ENCODE data around the gene POU2AF2. TPM values are rescaled to one million over a fixed set of nuclear protein-coding genes. Genes with fewer than 3 reads are reported as not detected.

Gene POU2AF2
- total RNA-seq, 1 experiment from 2014 or later, result not detected

DNA sequence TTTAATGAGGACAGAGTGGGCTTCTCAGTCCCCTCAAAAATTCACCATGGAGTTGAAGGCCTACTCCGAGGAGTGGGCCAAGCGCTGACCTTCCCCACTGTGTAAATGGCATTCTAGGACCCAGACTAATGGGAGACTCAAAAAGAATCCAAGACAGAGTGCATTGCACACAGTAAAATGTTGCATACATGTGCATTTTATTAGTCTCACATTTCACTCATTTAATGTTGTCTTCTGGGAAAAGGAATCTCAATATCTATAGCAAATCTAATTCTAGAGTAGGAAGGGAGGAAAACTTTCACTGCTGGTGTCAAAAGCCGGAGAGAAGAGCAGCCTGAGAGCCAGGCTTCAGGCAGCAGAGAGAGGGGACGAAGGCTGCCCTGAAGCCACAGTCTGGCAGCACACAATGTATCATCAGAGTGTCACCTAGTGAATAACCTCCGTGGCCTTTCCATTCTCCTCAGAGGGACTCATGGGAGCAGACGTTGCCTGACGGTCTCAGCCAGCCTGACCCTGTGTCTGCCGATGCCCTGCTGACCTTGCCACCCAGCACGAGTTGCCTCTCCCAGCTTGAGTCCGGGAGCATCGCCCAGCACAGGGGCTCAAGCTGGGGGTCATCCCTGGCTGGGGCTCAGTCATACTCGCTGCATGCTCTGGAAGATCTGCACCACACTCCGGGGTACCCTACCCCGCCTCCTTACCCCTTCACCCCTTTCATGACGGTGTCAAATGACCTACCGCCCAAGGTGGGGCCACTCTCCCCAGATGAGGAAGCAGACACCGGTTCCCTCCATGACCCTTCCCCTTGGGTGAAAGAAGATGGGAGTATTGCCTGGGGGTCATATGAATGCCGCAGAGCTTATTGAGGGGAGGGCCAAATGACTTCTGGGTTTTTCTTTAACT is 39.9 kb downstream of the POU2AF2 start (continued):
- TF ChIP-seq, protein P1, sequence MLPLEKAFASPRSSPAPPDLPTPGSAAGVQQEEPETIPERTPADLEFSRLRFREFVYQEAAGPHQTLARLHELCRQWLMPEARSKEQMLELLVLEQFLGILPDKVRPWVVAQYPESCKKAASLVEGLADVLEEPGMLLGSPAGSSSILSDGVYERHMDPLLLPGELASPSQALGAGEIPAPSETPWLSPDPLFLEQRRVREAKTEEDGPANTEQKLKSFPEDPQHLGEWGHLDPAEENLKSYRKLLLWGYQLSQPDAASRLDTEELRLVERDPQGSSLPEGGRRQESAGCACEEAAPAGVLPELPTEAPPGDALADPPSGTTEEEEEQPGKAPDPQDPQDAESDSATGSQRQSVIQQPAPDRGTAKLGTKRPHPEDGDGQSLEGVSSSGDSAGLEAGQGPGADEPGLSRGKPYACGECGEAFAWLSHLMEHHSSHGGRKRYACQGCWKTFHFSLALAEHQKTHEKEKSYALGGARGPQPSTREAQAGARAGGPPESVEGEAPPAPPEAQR (CRISPR knock-in tag; IDR thresholded peaks at IDR 0.05), result no peak
- TF ChIP-seq AFF4 (CRISPR knock-in tag; IDR thresholded peaks at IDR 0.05; ENCODE audit: borderline replicate concordance) (no peak), SMAD3 (CRISPR knock-in tag; IDR thresholded peaks at IDR 0.05; ENCODE audit: borderline replicate concordance) (no peak)

- no peak overlapping the region for H3K27ac Mint-ChIP-seq
- H3K4me3 Mint-ChIP-seq, result no peak overlapping the region
- POLR2A ChIA-PET, result no interaction called here
- H3K4me1 Mint-ChIP-seq, result no peaks in the 10 kb centered on the region
- no peaks in the 10 kb centered on the region for H3K27me3 Mint-ChIP-seq (ENCODE audit: low read depth)
- CTCF ChIA-PET, result no interaction called here
- DNase-seq (ENCODE audit: low spot score) (no peak), ATAC-seq (no peak)
- H3K9me3 Mint-ChIP-seq, result no peaks in the 10 kb centered on the region
- no peaks in the 10 kb centered on the region for H3K36me3 Mint-ChIP-seq
- TF ChIP-seq NFE2L1 (CRISPR knock-in tag; IDR thresholded peaks at IDR 0.05) (no peak), ATF2 (CRISPR knock-in tag; IDR thresholded peaks at IDR 0.05; ENCODE audit: borderline replicate concordance, low read depth) (no peak), ZNF532 (CRISPR knock-in tag; IDR thresholded peaks at IDR 0.05; ENCODE audit: borderline replicate concordance) (no peak), TCF7 (CRISPR knock-in tag; IDR thresholded peaks at IDR 0.05; ENCODE audit: low read depth) (no peak), FOXP1 (CRISPR knock-in tag; IDR thresholded peaks at IDR 0.05; ENCODE audit: borderline replicate concordance) (no peak), NFATC4 (CRISPR knock-in tag; IDR thresholded peaks at IDR 0.05) (no peak), GTF2I (CRISPR knock-in tag; conservative IDR thresholded peaks at IDR 0.05) (no peak)
- TF ChIP-seq, protein P2, sequence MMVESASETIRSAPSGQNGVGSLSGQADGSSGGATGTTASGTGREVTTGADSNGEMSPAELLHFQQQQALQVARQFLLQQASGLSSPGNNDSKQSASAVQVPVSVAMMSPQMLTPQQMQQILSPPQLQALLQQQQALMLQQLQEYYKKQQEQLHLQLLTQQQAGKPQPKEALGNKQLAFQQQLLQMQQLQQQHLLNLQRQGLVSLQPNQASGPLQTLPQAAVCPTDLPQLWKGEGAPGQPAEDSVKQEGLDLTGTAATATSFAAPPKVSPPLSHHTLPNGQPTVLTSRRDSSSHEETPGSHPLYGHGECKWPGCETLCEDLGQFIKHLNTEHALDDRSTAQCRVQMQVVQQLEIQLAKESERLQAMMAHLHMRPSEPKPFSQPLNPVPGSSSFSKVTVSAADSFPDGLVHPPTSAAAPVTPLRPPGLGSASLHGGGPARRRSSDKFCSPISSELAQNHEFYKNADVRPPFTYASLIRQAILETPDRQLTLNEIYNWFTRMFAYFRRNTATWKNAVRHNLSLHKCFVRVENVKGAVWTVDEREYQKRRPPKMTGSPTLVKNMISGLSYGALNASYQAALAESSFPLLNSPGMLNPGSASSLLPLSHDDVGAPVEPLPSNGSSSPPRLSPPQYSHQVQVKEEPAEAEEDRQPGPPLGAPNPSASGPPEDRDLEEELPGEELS (CRISPR knock-in tag; IDR thresholded peaks at IDR 0.05), result no peak
- TF ChIP-seq, protein P3, sequence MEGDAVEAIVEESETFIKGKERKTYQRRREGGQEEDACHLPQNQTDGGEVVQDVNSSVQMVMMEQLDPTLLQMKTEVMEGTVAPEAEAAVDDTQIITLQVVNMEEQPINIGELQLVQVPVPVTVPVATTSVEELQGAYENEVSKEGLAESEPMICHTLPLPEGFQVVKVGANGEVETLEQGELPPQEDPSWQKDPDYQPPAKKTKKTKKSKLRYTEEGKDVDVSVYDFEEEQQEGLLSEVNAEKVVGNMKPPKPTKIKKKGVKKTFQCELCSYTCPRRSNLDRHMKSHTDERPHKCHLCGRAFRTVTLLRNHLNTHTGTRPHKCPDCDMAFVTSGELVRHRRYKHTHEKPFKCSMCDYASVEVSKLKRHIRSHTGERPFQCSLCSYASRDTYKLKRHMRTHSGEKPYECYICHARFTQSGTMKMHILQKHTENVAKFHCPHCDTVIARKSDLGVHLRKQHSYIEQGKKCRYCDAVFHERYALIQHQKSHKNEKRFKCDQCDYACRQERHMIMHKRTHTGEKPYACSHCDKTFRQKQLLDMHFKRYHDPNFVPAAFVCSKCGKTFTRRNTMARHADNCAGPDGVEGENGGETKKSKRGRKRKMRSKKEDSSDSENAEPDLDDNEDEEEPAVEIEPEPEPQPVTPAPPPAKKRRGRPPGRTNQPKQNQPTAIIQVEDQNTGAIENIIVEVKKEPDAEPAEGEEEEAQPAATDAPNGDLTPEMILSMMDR (IDR thresholded peaks at IDR 0.05), result no peak
- TF ChIP-seq, protein P4, sequence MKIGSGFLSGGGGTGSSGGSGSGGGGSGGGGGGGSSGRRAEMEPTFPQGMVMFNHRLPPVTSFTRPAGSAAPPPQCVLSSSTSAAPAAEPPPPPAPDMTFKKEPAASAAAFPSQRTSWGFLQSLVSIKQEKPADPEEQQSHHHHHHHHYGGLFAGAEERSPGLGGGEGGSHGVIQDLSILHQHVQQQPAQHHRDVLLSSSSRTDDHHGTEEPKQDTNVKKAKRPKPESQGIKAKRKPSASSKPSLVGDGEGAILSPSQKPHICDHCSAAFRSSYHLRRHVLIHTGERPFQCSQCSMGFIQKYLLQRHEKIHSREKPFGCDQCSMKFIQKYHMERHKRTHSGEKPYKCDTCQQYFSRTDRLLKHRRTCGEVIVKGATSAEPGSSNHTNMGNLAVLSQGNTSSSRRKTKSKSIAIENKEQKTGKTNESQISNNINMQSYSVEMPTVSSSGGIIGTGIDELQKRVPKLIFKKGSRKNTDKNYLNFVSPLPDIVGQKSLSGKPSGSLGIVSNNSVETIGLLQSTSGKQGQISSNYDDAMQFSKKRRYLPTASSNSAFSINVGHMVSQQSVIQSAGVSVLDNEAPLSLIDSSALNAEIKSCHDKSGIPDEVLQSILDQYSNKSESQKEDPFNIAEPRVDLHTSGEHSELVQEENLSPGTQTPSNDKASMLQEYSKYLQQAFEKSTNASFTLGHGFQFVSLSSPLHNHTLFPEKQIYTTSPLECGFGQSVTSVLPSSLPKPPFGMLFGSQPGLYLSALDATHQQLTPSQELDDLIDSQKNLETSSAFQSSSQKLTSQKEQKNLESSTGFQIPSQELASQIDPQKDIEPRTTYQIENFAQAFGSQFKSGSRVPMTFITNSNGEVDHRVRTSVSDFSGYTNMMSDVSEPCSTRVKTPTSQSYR (CRISPR knock-in tag; IDR thresholded peaks at IDR 0.05), result no peak
- TF ChIP-seq, protein P5, sequence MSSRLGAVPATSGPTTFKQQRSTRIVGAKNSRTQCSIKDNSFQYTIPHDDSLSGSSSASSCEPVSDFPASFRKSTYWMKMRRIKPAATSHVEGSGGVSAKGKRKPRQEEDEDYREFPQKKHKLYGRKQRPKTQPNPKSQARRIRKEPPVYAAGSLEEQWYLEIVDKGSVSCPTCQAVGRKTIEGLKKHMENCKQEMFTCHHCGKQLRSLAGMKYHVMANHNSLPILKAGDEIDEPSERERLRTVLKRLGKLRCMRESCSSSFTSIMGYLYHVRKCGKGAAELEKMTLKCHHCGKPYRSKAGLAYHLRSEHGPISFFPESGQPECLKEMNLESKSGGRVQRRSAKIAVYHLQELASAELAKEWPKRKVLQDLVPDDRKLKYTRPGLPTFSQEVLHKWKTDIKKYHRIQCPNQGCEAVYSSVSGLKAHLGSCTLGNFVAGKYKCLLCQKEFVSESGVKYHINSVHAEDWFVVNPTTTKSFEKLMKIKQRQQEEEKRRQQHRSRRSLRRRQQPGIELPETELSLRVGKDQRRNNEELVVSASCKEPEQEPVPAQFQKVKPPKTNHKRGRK (CRISPR knock-in tag; IDR thresholded peaks at IDR 0.05; ENCODE audit: borderline replicate concordance), result no peak
These were observed 46.2 kb downstream of the POU2AF2 start for GRCh38 chr11:111291764-111292163.

Data from WTC11 (cell line).